GM13976 (cell line): ENCODE data around the gene AP1G2.

ENCODE experiments used
- DNase-seq: peaks from one replicate; pipeline ENCODE4 v3.0.0; 2012; ENCODE audit warnings: low spot score
- in situ Hi-C: fragments of 300-500 bp; cut with MboI; formaldehyde crosslinking; loops from one replicate; pipeline ENCODE4 v1.12.0; 2022; ENCODE audit warnings: low sequenced_read_pairs, mixed read lengths, inconsistent platforms; ENCODE audit not compliant: unreplicated experiment
- TF ChIP-seq, protein P1 (sequence below): IDR thresholded peaks from 2 replicates; pipeline ENCODE4 v1.5.1; 2012; ENCODE audit warnings: borderline replicate concordance, mild to moderate bottlenecking; ENCODE audit not compliant: insufficient read depth; ENCODE audit errors: extremely low read depth, missing control alignments, control extremely low read depth

AP1G2 gene

DNA sequence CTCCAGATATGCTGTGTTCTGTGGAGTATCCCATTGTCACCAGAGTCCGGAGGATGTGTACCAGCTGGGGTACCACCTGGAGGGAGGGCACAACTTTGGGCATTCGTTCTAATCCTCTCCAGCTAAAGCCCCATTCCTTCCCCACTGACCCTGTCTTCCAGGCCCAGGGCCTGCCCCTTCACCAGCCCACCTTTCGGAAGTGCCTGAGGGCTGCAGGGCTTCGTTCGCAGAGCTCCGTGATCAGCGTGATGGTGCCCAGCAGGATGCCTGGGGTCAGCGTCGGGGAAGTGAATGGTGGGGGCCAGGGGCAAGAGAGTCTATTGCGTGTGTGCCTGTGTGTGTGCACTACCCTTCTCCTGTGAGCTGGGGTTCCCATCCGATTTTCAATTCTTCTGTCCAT, 2.0 kb downstream of the AP1G2 start:
- TF ChIP-seq, protein P1, sequence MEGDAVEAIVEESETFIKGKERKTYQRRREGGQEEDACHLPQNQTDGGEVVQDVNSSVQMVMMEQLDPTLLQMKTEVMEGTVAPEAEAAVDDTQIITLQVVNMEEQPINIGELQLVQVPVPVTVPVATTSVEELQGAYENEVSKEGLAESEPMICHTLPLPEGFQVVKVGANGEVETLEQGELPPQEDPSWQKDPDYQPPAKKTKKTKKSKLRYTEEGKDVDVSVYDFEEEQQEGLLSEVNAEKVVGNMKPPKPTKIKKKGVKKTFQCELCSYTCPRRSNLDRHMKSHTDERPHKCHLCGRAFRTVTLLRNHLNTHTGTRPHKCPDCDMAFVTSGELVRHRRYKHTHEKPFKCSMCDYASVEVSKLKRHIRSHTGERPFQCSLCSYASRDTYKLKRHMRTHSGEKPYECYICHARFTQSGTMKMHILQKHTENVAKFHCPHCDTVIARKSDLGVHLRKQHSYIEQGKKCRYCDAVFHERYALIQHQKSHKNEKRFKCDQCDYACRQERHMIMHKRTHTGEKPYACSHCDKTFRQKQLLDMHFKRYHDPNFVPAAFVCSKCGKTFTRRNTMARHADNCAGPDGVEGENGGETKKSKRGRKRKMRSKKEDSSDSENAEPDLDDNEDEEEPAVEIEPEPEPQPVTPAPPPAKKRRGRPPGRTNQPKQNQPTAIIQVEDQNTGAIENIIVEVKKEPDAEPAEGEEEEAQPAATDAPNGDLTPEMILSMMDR: no peak
- no peak for DNase-seq
- in situ Hi-C loops: no loop called here

DNA sequence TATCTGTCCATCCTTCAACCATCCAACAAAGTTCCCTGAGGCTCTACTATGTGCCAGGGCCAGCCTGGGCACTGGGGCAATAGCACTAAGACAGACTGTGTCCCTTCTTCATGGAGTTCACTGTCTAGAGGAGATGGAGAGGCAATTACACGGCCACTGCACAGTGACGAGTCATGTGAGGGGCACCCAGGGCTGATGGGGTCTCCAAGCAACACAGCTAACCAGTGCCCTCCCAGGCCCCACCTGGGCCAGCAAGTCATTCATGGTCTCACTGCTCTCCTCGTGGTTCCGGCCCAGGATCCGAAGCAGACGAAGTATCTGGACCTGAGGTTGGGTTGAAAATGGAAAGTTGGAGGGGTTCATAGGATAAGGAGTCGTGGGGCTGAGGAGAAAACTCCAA, 2.7 kb downstream of the AP1G2 start:
- in situ Hi-C loops: no loop called here
- no peak for DNase-seq
- TF ChIP-seq, protein P1: no peak

DNA sequence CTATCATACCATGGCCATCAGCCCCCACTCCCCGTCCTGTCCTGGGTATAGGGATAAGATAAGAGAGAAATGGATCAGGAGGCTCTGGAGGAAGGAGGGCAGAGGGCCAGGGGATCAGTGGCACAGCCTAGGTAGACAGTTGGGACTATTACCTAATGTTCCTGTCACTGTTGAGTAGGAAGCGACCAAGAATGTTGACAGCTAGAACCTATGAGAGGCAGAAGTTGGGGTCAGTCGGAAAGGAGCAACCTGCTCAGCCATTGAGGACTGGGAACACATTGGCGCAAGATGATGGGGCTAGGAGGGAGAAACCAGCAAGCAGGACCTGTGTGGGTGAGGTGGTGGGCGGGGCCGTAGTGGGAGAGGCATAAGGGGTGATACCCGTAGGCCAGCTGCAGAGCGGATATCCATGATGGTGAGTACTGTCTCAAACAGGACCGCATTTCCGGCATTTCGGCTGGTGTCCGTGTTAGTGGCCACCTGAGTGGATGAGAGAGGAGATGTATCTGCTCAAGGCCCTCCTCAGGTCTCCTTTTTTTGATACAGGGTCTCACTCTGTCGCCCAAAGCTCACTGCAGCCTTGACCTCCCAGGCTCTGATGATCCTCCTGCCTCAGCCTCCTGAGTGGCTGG, 3.3 kb downstream of the AP1G2 start:
- in situ Hi-C loops: no loop called here
- DNase-seq: no peak
- TF ChIP-seq, protein P1: no peak

DNA sequence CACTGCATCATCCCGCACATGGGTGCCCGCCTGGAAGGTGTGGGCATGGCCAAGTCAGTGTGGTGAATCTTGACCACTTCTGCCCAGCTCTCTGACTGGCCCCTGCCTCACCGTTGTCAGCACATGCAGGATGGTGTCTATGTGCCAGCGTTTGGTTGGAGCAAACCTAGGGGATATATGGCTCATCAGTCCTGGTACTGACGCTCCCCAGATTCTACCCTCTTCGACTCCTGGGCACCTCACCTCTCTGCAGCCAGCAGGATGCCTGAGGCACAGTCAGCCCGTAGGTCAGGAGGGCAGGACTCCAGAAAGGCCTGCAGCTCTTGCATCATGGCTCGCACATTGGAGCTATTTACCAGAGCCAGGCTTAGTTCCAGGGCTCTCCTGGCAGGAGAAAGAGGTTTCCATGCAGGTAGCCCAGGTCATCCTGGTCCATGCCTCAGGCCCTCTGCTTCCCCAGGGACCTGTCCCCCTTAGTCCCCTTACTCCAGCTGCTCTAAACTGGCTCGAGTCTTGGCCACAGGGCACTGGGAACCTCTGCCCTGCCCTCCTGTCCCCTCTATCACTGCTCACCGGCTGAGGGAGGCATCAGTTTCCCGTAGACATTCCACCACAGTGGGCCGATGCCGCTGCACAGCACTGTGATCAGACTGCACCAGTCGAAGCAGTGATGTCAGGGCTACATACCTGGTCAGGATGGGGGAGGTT, 4.0 kb downstream of the AP1G2 start:
- in situ Hi-C loops: no loop called here
- DNase-seq: no peak
- TF ChIP-seq, protein P1: no peak

DNA sequence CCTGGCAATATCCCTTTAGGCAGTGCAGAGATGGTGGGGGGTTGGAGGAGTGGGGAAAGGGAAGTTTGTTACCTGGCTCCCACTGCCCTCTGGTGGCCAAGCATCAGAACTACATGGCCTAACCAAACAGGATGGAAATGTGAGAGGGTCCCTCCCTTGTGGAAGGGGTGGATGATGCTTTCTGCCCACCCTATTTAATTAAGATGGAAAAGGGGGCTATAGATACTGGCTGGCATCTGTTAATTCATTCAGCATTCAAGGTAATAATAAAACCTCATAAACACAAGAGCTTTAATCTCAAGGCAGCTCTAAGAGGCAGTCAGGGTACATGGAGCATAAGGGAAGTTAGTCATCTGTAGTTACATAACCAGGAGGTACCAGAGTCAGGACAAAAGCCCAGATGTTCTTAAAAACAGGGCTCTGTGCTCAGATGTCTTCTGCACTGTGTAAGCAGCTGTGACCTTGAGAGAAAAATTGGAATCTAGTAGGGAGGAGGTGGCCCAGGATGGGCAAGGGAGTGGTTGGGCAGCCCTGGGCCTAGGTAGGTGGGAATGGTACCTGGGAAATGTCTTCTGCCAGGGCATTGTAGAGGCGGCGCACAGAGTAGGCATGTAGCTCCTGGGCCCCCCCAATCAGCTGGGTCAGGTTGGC, 4.6 kb downstream of the AP1G2 start:
- in situ Hi-C loops: no loop called here
- DNase-seq: peak; percentile 71
- TF ChIP-seq, protein P1: peak; percentile 79

DNA sequence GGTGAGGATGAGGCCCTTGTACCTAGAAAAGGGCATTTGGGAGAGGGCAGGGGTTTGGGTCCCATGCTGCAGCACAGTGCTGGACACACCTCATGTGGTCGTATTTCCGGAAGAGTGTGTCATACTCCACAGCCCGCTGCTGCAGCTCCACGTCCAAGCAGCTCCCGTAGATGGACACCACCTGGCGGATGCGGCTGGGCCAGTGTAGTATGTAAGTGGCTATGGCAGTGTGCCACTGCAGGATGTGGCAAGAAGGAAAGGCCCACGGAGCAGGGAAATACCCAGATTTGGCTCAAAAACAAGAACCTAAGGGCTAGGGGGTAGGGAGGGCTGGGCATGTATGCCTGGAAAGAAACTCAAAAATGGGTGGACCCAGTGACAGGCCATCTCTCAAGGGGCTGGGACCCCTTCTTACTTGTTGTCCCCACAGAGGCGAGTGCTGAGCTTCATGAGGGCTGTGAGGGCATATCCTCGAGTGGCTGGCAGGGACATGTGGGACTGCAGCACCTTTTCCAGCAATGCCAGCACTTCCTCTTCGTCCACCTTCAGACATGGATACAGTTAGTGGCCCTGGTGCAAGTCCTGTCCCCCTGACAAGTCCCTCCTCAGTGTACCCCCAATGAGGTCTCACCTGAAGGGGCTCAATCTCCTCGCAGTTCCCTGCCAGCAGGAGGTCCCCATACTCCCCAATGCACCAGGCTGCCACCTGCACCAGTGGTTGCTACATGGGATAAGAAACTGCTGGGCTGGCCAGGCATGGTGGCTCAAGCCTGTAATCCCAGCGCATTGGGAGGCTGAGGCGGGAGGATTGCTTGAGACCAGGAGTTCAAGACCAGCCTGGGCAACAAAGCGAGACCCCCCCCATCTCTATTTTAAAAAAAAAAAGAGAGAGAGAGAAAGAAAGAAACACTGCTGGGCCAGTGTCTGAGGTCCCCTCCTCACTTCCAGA, 5.4 kb downstream of the AP1G2 start:
- no peak for DNase-seq
- TF ChIP-seq, protein P1: no peak
- in situ Hi-C loops: no loop called here
